ENCODE results near the gene UBAP1.
"Not testable (repeated sequence)": the region's sequence is repeated elsewhere in the genome, so short reads cannot be mapped to it uniquely, and the experiment has no call there.

Gene UBAP1

GRCh38 chr9:34262971-34263370 lies 84.1 kb downstream of the UBAP1 start:
- no peak for DNase-seq (ENCODE audit: low read depth)

- DNase-seq (ENCODE audit: low read depth), result no peak
Observed at GRCh38 chr9:34267660-34268059, 88.8 kb downstream of the UBAP1 start.

- DNase-seq (ENCODE audit: low read depth), result no peak
Observed at GRCh38 chr9:34271265-34272006, 92.6 kb downstream of the UBAP1 start.

GRCh38 chr9:34272101-34272541 lies 93.3 kb downstream of the UBAP1 start:
- no peak for DNase-seq (ENCODE audit: low read depth)

- DNase-seq (ENCODE audit: low read depth), result not testable (repeated sequence)
Observed at GRCh38 chr9:34273588-34273987, 94.7 kb downstream of the UBAP1 start.

GRCh38 chr9:34275811-34276210 lies 97.0 kb downstream of the UBAP1 start:
- no peak for DNase-seq (ENCODE audit: low read depth)

- DNase-seq (ENCODE audit: low read depth), result no peak
Observed at GRCh38 chr9:34276772-34277171, 97.9 kb downstream of the UBAP1 start.

GRCh38 chr9:34279411-34279810 lies 100.6 kb downstream of the UBAP1 start:
- DNase-seq (ENCODE audit: low read depth), result no peak

- DNase-seq (ENCODE audit: low read depth), result no peak
Observed at GRCh38 chr9:34282096-34282495, 103.3 kb downstream of the UBAP1 start.

- DNase-seq (ENCODE audit: low read depth), result no peak
Observed at GRCh38 chr9:34289159-34289558, 110.3 kb downstream of the UBAP1 start.

- DNase-seq (ENCODE audit: low read depth), result no peak
Observed at GRCh38 chr9:34291023-34291422, 112.2 kb downstream of the UBAP1 start.

- no peak for DNase-seq (ENCODE audit: low read depth)
Observed at GRCh38 chr9:34291423-34291822, 112.6 kb downstream of the UBAP1 start.

- no peak for DNase-seq (ENCODE audit: low read depth)
Observed at GRCh38 chr9:34292552-34292951, 113.7 kb downstream of the UBAP1 start.

GRCh38 chr9:34301064-34301463 lies 122.2 kb downstream of the UBAP1 start:
- not testable (repeated sequence) for DNase-seq (ENCODE audit: low read depth)

All from T follicular helper cell (primary cell).